HL-60 (cell line): ENCODE data around the gene NPEPL1.

Source experiments
- DNase-seq, 2 experiments: peaks; one replicate each; pipeline ENCODE4 v3.0.0-alpha.2; 2010 to 2020; ENCODE audit warnings: low read depth in 1 of 2, low spot score in 1 of 2
- H3K27ac ChIP-seq: fragments of 250-450 bp; sonication (Bioruptor Pico); replicated peaks from 2 replicates; pipeline ENCODE4 v1.5.1; 2020; ENCODE audit warnings: mild to moderate bottlenecking, moderate library complexity
- H3K27me3 ChIP-seq: fragments of 250-450 bp; sonication (Bioruptor Pico); 2 replicates; pipeline ENCODE4 v1.5.1; 2021; ENCODE audit warnings: mild to moderate bottlenecking, moderate library complexity; ENCODE audit not compliant: insufficient read depth, poor library complexity, severe bottlenecking
- H3K4me3 ChIP-seq: replicated peaks from 2 replicates; pipeline ENCODE4 v1.5.1; 2011; ENCODE audit warnings: mild to moderate bottlenecking, control low read depth, low read length; ENCODE audit not compliant: insufficient read depth
- CTCF ChIP-seq: IDR thresholded peaks from one replicate; pipeline ENCODE4 v1.5.1; 2011; ENCODE audit warnings: low read length, control low read depth, inconsistent platforms; ENCODE audit not compliant: insufficient read depth
- GABPA ChIP-seq: IDR thresholded peaks from 2 replicates; pipeline ENCODE4 v1.6.1; 2012; ENCODE audit warnings: low read depth
- POLR2AphosphoS5 ChIP-seq: IDR thresholded peaks from 2 replicates; pipeline ENCODE4 v1.6.1; 2012; ENCODE audit warnings: low read depth
- SPI1 ChIP-seq: IDR thresholded peaks from 2 replicates; pipeline ENCODE4 v1.6.1; 2012; ENCODE audit warnings: low read depth, mild to moderate bottlenecking, borderline replicate concordance
- TF ChIP-seq, protein P1 (sequence below): IDR thresholded peaks from 2 replicates; pipeline ENCODE4 v1.6.1; 2012; ENCODE audit warnings: low read depth; ENCODE audit not compliant: insufficient replicate concordance

Gene NPEPL1

DNA sequence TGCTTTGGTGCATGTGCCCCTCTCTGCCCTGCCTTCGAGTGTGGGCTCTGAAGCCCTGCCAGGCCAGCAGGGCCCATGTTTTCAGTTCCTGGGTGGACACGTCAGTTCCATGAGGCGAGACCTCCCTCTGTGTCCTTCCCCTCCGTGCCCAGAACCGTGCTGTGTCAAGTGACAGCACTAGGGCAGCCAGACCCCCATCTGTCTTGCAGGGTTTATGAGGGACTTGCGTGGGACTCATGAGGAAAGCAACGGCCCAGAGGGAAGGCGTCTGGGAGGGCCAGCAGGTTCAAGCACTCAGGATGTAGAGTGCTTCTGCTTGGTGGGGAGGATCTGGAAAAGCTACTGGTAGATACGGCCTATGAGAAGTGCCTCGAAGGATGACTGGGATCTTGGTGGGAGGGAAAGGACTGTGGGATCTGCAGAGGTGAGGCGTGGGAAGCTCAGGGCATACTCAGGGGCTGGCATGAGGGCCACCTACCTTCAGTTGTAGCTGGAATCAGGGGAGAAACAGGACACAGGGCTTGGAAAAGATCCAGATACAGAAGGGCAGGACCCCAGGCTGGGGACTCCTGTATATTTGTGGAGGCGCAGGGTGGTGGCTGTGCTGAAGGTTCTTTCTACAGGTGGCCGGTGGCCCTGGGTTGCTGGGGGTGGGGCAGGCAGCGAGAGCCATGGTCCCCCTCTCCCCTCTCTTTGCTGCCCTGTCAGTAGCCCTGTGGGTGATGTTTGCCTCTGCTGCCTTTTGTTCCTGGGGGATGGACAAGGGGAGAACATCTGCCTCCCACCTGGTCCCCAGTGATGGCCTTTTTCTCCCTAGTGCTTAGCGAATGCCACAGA lies 5.5 kb downstream of the NPEPL1 start:
- Histone ChIP-seq H3K4me3 (no peak overlapping the region), H3K27ac (no peak overlapping the region), H3K27me3 (no peaks in the 10 kb centered on the region)
- no peak for DNase-seq
- TF ChIP-seq GABPA, result no peak
- no peak for TF ChIP-seq CTCF
- TF ChIP-seq SPI1, result no peak
- TF ChIP-seq, protein P1, sequence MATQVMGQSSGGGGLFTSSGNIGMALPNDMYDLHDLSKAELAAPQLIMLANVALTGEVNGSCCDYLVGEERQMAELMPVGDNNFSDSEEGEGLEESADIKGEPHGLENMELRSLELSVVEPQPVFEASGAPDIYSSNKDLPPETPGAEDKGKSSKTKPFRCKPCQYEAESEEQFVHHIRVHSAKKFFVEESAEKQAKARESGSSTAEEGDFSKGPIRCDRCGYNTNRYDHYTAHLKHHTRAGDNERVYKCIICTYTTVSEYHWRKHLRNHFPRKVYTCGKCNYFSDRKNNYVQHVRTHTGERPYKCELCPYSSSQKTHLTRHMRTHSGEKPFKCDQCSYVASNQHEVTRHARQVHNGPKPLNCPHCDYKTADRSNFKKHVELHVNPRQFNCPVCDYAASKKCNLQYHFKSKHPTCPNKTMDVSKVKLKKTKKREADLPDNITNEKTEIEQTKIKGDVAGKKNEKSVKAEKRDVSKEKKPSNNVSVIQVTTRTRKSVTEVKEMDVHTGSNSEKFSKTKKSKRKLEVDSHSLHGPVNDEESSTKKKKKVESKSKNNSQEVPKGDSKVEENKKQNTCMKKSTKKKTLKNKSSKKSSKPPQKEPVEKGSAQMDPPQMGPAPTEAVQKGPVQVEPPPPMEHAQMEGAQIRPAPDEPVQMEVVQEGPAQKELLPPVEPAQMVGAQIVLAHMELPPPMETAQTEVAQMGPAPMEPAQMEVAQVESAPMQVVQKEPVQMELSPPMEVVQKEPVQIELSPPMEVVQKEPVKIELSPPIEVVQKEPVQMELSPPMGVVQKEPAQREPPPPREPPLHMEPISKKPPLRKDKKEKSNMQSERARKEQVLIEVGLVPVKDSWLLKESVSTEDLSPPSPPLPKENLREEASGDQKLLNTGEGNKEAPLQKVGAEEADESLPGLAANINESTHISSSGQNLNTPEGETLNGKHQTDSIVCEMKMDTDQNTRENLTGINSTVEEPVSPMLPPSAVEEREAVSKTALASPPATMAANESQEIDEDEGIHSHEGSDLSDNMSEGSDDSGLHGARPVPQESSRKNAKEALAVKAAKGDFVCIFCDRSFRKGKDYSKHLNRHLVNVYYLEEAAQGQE, result no peak
- no peak for TF ChIP-seq POLR2AphosphoS5

DNA sequence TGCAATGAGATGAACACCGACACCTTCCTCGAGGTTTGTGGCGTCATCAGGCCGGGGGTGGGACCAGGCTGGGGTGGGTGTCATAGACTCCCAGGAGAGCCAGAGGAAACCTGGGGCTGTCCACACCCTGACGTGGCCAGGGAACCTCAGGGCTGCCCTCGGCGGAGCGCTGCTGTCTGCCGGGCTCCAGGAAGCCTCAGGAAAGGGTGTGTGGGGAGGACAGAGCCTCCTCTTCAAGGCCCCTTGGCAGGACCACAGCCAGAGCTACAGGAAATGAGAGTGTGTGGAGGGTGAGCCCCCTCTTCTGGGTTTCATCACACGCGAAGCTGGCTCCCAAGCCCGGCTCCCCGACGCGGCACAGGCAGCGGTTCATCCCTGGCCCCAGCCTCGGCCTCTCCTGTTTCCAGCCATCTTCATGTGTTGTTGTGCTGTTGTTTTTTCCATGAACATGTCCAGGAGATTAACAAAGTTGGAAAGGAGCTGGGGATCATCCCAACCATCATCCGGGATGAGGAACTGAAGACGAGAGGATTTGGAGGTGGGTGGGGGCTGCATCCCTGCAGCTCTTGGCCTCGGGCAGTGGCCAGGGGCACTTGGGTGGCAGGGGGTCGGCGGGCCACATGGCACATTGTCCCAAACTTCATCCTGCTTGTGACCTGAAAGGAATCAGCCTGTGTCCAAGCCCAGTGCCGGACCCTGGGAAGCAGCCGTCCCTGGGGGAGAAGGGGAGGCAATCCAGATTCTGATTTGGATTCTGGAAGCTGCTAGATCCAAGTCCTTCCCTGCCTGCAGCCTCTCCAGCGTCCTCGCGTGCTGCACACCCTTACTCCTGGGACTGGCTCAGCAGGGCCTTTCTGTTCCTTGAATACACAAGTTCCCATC lies 6.4 kb downstream of the NPEPL1 start:
- Histone ChIP-seq H3K27me3 (no peaks in the 10 kb centered on the region), H3K27ac (no peak overlapping the region), H3K4me3 (no peak overlapping the region)
- TF ChIP-seq, protein P1, result no peak
- no peak for TF ChIP-seq CTCF
- TF ChIP-seq POLR2AphosphoS5, result no peak
- TF ChIP-seq SPI1, result no peak
- TF ChIP-seq GABPA, result no peak
- DNase-seq, result no peak

GRCh38 chr20:58699623-58700107 lies 7.1 kb downstream of the NPEPL1 start:
- H3K27ac ChIP-seq, result no peak overlapping the region
- no peak for DNase-seq
- TF ChIP-seq POLR2AphosphoS5 (no peak), CTCF (no peak), SPI1 (no peak), GABPA (no peak)
- TF ChIP-seq, protein P1, result no peak

More at GRCh38 chr20:58699623-58700107, 7.1 kb downstream of the NPEPL1 start:
- Histone ChIP-seq H3K27me3 (no peaks in the 10 kb centered on the region), H3K4me3 (no peak overlapping the region)
